CD4-positive, alpha-beta T cell (primary cell): ENCODE data around the gene ATP2A3. TPM values are rescaled to one million over a fixed set of nuclear protein-coding genes. Genes with fewer than 3 reads are reported as not detected.

ENCODE experiments used
- ATAC-seq: fragments of 200-7000 bp; cut with Tn5 transposase; one replicate; pipeline ENCODE4 v1.10.0; 2022; ENCODE audit warnings: mild to moderate bottlenecking; ENCODE audit not compliant: poor library complexity
- CTCF ChIA-PET: fragments of 350-600 bp; sonication (Branson Sonifier 250); formaldehyde crosslinking; loops from one replicate; lab custom pipeline; 2021; ENCODE audit warnings: antibody characterized with exemption, inconsistent platforms; lab: Charles Lee
- POLR2A ChIA-PET: fragments of 350-600 bp; sonication (Branson Sonifier 250); formaldehyde crosslinking; loops from one replicate; lab custom pipeline; 2021; ENCODE audit warnings: antibody characterized with exemption, inconsistent platforms; lab: Charles Lee
- DNase-seq, 14 experiments: peaks; one replicate each; pipeline ENCODE4 v3.0.0-alpha.2; 2013 to 2020; ENCODE audit warnings: mixed read lengths in 2 of 14
- H3K27ac ChIP-seq, 2 donors: one replicate each; pipeline versions ENCODE4 v1.5.1 to v1.7.0; 2013; ENCODE audit warnings: low read length in 2 of 2, low read depth in 1 of 2, mild to moderate bottlenecking in 1 of 2
- H3K27me3 ChIP-seq, 2 experiments: 1 replicate in 1 of 2; 2 replicates in 1 of 2; pipeline versions ENCODE4 v1.6.1 to v1.7.0; 2013; ENCODE audit warnings: low read length in 2 of 2, control low read depth in 1 of 2, mild to moderate bottlenecking in 1 of 2, moderate library complexity in 1 of 2; ENCODE audit not compliant: insufficient read depth in 2 of 2, control insufficient read depth in 1 of 2
- H3K36me3 ChIP-seq: one replicate; pipeline ENCODE4 v1.6.1; 2013; ENCODE audit warnings: low read length, control low read depth; ENCODE audit not compliant: insufficient read depth
- H3K4me1 ChIP-seq: one replicate; pipeline ENCODE4 v1.6.1; 2013; ENCODE audit warnings: low read length, control low read depth; ENCODE audit not compliant: insufficient read depth
- H3K4me3 ChIP-seq: one replicate; pipeline ENCODE4 v1.5.1; 2013; ENCODE audit warnings: mild to moderate bottlenecking, low read length, moderate library complexity
- H3K9me3 ChIP-seq, 2 experiments: 1 replicate in 1 of 2; 2 replicates in 1 of 2; pipeline versions ENCODE4 v1.6.1 to v1.7.0; 2013; ENCODE audit warnings: low read length in 2 of 2, mild to moderate bottlenecking in 2 of 2, control low read depth in 1 of 2, moderate library complexity in 1 of 2; ENCODE audit not compliant: control insufficient read depth in 1 of 2, insufficient read depth in 1 of 2
- H3K27ac Mint-ChIP-seq: one replicate; pipeline ENCODE4 v1.8.0; 2020; ENCODE audit warnings: mixed read lengths
- H3K27me3 Mint-ChIP-seq: one replicate; pipeline ENCODE4 v1.8.0; 2021; ENCODE audit warnings: mixed read lengths
- H3K36me3 Mint-ChIP-seq: one replicate; pipeline ENCODE4 v1.8.0; 2021; ENCODE audit warnings: low read depth, mixed read lengths
- H3K4me1 Mint-ChIP-seq: one replicate; pipeline ENCODE4 v1.8.0; 2021; ENCODE audit warnings: low read depth, mixed read lengths
- H3K4me3 Mint-ChIP-seq: one replicate; pipeline ENCODE4 v1.8.0; 2020; ENCODE audit warnings: mild to moderate bottlenecking, mixed read lengths
- H3K9me3 Mint-ChIP-seq: one replicate; pipeline ENCODE4 v1.8.0; 2020; ENCODE audit warnings: mixed read lengths
- CTCF ChIP-seq: fragments of 200-600 bp; IDR thresholded peaks from one replicate; pipeline ENCODE4 v1.8.0; 2022; ENCODE audit warnings: antibody characterized with exemption, mild to moderate bottlenecking
- intact Hi-C, 2 experiments: fragments of 100-400 bp; cut with DNase I in 1 of 2; cut with micrococcal nuclease in 1 of 2; formaldehyde crosslinking; loops; one replicate each; pipeline versions ENCODE4 v1.15.1 to v1.9.0; 2023 to 2025; cut with DNase I, micrococcal nuclease
- total RNA-seq, 174 experiments: library from RNA in 2 of 174; stranded (reverse) in 2 of 174; gene quantifications; one replicate each; pipeline ENCODE4 v1.2.3 and lab custom pipeline; 2021 to 2026

ATP2A3 gene
- total RNA-seq, 2 experiments from 2014 or later: 197 to 199 TPM

GRCh38 chr17:3928406-3928805 is 35.8 kb downstream of the ATP2A3 start:
- H3K9me3 Mint-ChIP-seq: no peaks in the 10 kb centered on the region
- no peaks in the 10 kb centered on the region for H3K27me3 ChIP-seq
- H3K36me3 ChIP-seq: peaks cover 73% of the 10 kb centered on the region
- no peak overlapping the region for H3K4me3 ChIP-seq
- no peak for DNase-seq
- ChIA-PET POLR2A (no interaction called here), CTCF (interaction anchor here (1.6 kb wide), 1 partner anchor 15 kb away, joined by 3 read pairs; no protein-coding TSS in a partner anchor)
- no peak overlapping the region for H3K27ac Mint-ChIP-seq
- no peak for ATAC-seq
- intact Hi-C loops: no loop called here
- peaks cover 77% of the 10 kb centered on the region for H3K36me3 Mint-ChIP-seq
- no peaks in the 10 kb centered on the region for H3K4me1 Mint-ChIP-seq
- H3K27ac ChIP-seq: peak overlapping the region in 1 of 2 donors; percentile 35
- no peak for TF ChIP-seq CTCF
- H3K4me1 ChIP-seq: no peaks in the 10 kb centered on the region
- no peaks in the 10 kb centered on the region for H3K27me3 Mint-ChIP-seq
- H3K9me3 ChIP-seq: no peaks in the 10 kb centered on the region
- no peak overlapping the region for H3K4me3 Mint-ChIP-seq

GRCh38 chr17:3927628-3928340 is 36.5 kb downstream of the ATP2A3 start:
- Histone ChIP-seq H3K27ac (peak overlapping the region in 1 of 2 donors; percentile 21), H3K4me1 (no peaks in the 10 kb centered on the region), H3K4me3 (no peak overlapping the region), H3K27me3 (no peaks in the 10 kb centered on the region), H3K36me3 (peaks cover 70% of the 10 kb centered on the region), H3K9me3 (no peaks in the 10 kb centered on the region)
- POLR2A ChIA-PET: no interaction called here
- Mint-ChIP-seq H3K27me3 (no peaks in the 10 kb centered on the region), H3K27ac (no peak overlapping the region), H3K4me3 (no peak overlapping the region), H3K9me3 (no peaks in the 10 kb centered on the region), H3K4me1 (no peaks in the 10 kb centered on the region), H3K36me3 (peaks cover 73% of the 10 kb centered on the region)
- CTCF ChIA-PET: interaction anchor here (1.6 kb wide), 1 partner anchor 15 kb away, joined by 3 read pairs; no protein-coding TSS in a partner anchor
- ATAC-seq: no peak
- TF ChIP-seq CTCF: no peak
- DNase-seq: no peak
- intact Hi-C loops: no loop called here

- no peak for DNase-seq
- no peak for TF ChIP-seq CTCF
- ChIA-PET POLR2A (no interaction called here), CTCF (no interaction called here)
- H3K4me1 ChIP-seq: no peaks in the 10 kb centered on the region
- Mint-ChIP-seq H3K27ac (no peak overlapping the region), H3K9me3 (no peaks in the 10 kb centered on the region), H3K36me3 (peaks cover 68% of the 10 kb centered on the region), H3K4me3 (no peak overlapping the region), H3K4me1 (no peaks in the 10 kb centered on the region), H3K27me3 (no peaks in the 10 kb centered on the region)
- intact Hi-C loops: no loop called here
- ATAC-seq: no peak
- no peak overlapping the region for H3K4me3 ChIP-seq
- H3K9me3 ChIP-seq: no peaks in the 10 kb centered on the region
- no peaks in the 10 kb centered on the region for H3K27me3 ChIP-seq
- H3K36me3 ChIP-seq: peaks cover 62% of the 10 kb centered on the region
- H3K27ac ChIP-seq: no peak overlapping the region
These were observed 37.2 kb downstream of the ATP2A3 start for GRCh38 chr17:3926860-3927627.
